CD14-positive monocyte (primary cell): ENCODE results near the gene RBPMS2. TPM values are rescaled to one million over a fixed set of nuclear protein-coding genes. Genes with fewer than 3 reads are reported as not detected.

ENCODE experiments used
- DNase-seq, 3 donors: peaks; one replicate each; pipeline ENCODE4 v3.0.0-alpha.2; 2011 to 2022
- H2AFZ ChIP-seq: 2 replicates; pipeline ENCODE4 v1.6.0; 2012; ENCODE audit warnings: mild to moderate bottlenecking, low read depth, low read length, inconsistent platforms; ENCODE audit not compliant: insufficient read depth, poor library complexity, severe bottlenecking
- H3K27ac ChIP-seq, 2 donors: 1 replicate in 1 of 2; 2 replicates in 1 of 2; pipeline ENCODE4 v1.5.1; 2012 to 2013; ENCODE audit warnings: low read length in 2 of 2, control low read depth in 1 of 2, inconsistent platforms in 1 of 2, low read depth in 1 of 2, mild to moderate bottlenecking in 1 of 2
- H3K27me3 ChIP-seq, 2 donors: one replicate each; pipeline versions ENCODE4 v1.6.0 to v1.6.1; 2011 to 2013; ENCODE audit warnings: low read length in 2 of 2; ENCODE audit not compliant: control insufficient read depth in 2 of 2, insufficient read depth in 2 of 2
- H3K36me3 ChIP-seq, 2 donors: replicated peaks in 1 of 2; 1 replicate in 1 of 2; 2 replicates in 1 of 2; pipeline versions ENCODE4 v1.5.1 to v1.6.1; 2012 to 2013; ENCODE audit warnings: low read length in 2 of 2, control low read depth in 1 of 2, inconsistent platforms in 1 of 2, mild to moderate bottlenecking in 1 of 2; ENCODE audit not compliant: insufficient read depth in 2 of 2, control insufficient read depth in 1 of 2
- H3K4me1 ChIP-seq, 2 donors: 1 replicate in 1 of 2; 2 replicates in 1 of 2; pipeline versions ENCODE4 v1.5.1 to v1.6.1; 2012 to 2013; ENCODE audit warnings: low read length in 2 of 2, control low read depth in 1 of 2, inconsistent platforms in 1 of 2, mild to moderate bottlenecking in 1 of 2, moderate library complexity in 1 of 2; ENCODE audit not compliant: insufficient read depth in 2 of 2, control insufficient read depth in 1 of 2
- H3K4me2 ChIP-seq: replicated peaks from 2 replicates; pipeline ENCODE3; 2012; ENCODE audit warnings: low read length, moderate library complexity, mild to moderate bottlenecking; ENCODE audit not compliant: poor library complexity, severe bottlenecking; ENCODE audit errors: extremely low read depth
- H3K4me3 ChIP-seq, 3 experiments: fragments of 200-600 bp in 1 of 3; sonication (generic) in 1 of 3; replicated peaks in 1 of 3; 1 replicate in 2 of 3; 2 replicates in 1 of 3; pipeline ENCODE4 v1.5.1; 2011 to 2013; ENCODE audit warnings: low read length in 3 of 3, mild to moderate bottlenecking in 3 of 3, control low read depth in 2 of 3, low read depth in 2 of 3, inconsistent platforms in 1 of 3, moderate library complexity in 1 of 3
- H3K79me2 ChIP-seq: 2 replicates; pipeline ENCODE4 v1.6.0; 2012; ENCODE audit warnings: mild to moderate bottlenecking, control low read depth, inconsistent platforms, low read length, moderate library complexity; ENCODE audit not compliant: insufficient read depth
- H3K9ac ChIP-seq: 2 replicates; pipeline ENCODE4 v1.6.0; 2017; ENCODE audit warnings: low read length, mild to moderate bottlenecking; ENCODE audit not compliant: insufficient read depth, poor library complexity, severe bottlenecking
- H3K9me3 ChIP-seq, 2 donors: replicated peaks in 1 of 2; 1 replicate in 1 of 2; 2 replicates in 1 of 2; pipeline versions ENCODE4 v1.5.1 to v1.6.1; 2012 to 2013; ENCODE audit warnings: low read length in 2 of 2, control low read depth in 1 of 2; ENCODE audit not compliant: control insufficient read depth in 1 of 2, insufficient read depth in 1 of 2
- H4K20me1 ChIP-seq: 2 replicates; pipeline ENCODE4 v1.6.0; 2012; ENCODE audit warnings: mild to moderate bottlenecking, low read length, control low read depth, moderate library complexity; ENCODE audit not compliant: insufficient read depth
- H3K27ac Mint-ChIP-seq, 7 donors: one replicate each; pipeline ENCODE4 v1.8.0; 2020; ENCODE audit warnings: mild to moderate bottlenecking in 7 of 7, mixed read lengths in 7 of 7, moderate library complexity in 6 of 7, inconsistent platforms in 2 of 7
- H3K27me3 Mint-ChIP-seq, 3 donors: one replicate each; pipeline ENCODE4 v1.8.0; 2021 to 2022; ENCODE audit warnings: low read depth in 3 of 3, mild to moderate bottlenecking in 3 of 3, mixed read lengths in 3 of 3, moderate library complexity in 3 of 3, inconsistent platforms in 1 of 3
- H3K36me3 Mint-ChIP-seq, 2 donors: one replicate each; pipeline ENCODE4 v1.8.0; 2020; ENCODE audit warnings: mixed read lengths in 2 of 2, inconsistent platforms in 1 of 2, mild to moderate bottlenecking in 1 of 2
- H3K4me1 Mint-ChIP-seq: one replicate; pipeline ENCODE4 v1.8.0; 2020; ENCODE audit warnings: mild to moderate bottlenecking, mixed read lengths
- H3K4me3 Mint-ChIP-seq, 2 donors: one replicate each; pipeline ENCODE4 v1.8.0; 2020; ENCODE audit warnings: mild to moderate bottlenecking in 2 of 2, mixed read lengths in 2 of 2, moderate library complexity in 1 of 2
- H3K9me3 Mint-ChIP-seq, 7 donors: one replicate each; pipeline ENCODE4 v1.8.0; 2020 to 2022; ENCODE audit warnings: mixed read lengths in 7 of 7, mild to moderate bottlenecking in 6 of 7, moderate library complexity in 6 of 7, inconsistent platforms in 2 of 7
- WGBS: methylation state at CpG from one replicate; pipeline ENCODE4 v1.1.5; 2013; ENCODE audit warnings: missing lambda C conversion rate; ENCODE audit not compliant: insufficient coverage; 5-methylcytosine and 5-hydroxymethylcytosine counted together
- intact Hi-C, 2 donors: fragments of 100-400 bp; cut with micrococcal nuclease; formaldehyde crosslinking; loops; one replicate each; pipeline versions ENCODE4 v1.15.0 to v1.15.1; 2023
- polyA plus RNA-seq, 3 donors: library from polyadenylated mRNA; depleted of rRNA in 1 of 3; unstranded in 2 of 3; stranded (reverse) in 1 of 3; fragments of 300-500 nt in 2 of 3; fragments of >200 nt in 1 of 3; fragmentation: Illumina TruSeq in 2 of 3; gene quantifications; 1 replicate in 2 of 3; 2 replicates in 1 of 3; pipeline ENCODE4 v1.2.3, GENCODE V29; 2012 to 2021
- TF ChIP-seq, protein P1 (sequence below): fragments of 200-600 bp; IDR thresholded peaks from one replicate; pipeline ENCODE4 v1.8.0; 2022; ENCODE audit warnings: antibody characterized with exemption, mild to moderate bottlenecking

Gene RBPMS2
- polyA plus RNA-seq, 3 donors: not detected

DNA sequence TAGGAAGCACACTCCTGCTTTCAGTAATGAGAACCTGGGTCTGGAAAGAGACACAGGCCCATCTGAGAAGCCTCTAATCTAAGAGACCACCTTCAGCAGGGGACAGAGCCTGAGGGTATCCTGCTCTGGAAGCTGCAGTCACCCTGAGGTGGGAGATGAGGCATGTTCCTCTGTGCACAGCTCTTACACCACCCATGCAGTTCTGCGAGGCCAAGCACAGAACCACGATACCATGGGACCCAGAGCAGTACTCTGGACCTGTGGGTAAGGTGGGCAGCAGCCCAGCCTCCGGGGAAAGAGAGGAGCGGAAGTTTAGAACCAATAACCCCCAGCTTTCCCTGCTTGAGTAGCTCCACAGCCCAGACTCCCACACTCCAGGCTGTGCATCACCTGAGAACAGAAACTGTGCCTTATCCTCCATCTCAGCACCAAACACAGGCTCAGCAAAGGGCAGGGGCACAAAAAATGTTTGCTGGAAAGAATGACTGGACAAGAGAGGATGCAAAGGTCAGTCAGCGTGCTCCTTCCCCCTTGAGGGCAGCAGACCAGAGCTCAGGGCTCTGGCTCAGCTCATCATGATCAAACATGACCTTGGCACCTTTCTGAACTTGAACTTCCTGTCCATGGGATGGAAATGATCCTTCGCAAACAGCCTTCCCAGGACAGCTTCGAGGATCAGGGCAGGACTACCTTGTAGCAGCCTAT is 43.1 kb downstream of the RBPMS2 start:
- Histone ChIP-seq H3K4me1 (peaks cover 0 to 4% of the 10 kb centered on the region in 2 donors), H3K27ac (no peak overlapping the region), H3K36me3 (no peaks in the 10 kb centered on the region), H3K4me3 (no peak overlapping the region), H3K27me3 (no peaks in the 10 kb centered on the region), H4K20me1 (no peaks in the 10 kb centered on the region), H3K9ac (no peak overlapping the region), H3K79me2 (no peaks in the 10 kb centered on the region), H3K4me2 (no peak overlapping the region), H2AFZ (no peak overlapping the region), H3K9me3 (no peaks in the 10 kb centered on the region)
- TF ChIP-seq, protein P1, sequence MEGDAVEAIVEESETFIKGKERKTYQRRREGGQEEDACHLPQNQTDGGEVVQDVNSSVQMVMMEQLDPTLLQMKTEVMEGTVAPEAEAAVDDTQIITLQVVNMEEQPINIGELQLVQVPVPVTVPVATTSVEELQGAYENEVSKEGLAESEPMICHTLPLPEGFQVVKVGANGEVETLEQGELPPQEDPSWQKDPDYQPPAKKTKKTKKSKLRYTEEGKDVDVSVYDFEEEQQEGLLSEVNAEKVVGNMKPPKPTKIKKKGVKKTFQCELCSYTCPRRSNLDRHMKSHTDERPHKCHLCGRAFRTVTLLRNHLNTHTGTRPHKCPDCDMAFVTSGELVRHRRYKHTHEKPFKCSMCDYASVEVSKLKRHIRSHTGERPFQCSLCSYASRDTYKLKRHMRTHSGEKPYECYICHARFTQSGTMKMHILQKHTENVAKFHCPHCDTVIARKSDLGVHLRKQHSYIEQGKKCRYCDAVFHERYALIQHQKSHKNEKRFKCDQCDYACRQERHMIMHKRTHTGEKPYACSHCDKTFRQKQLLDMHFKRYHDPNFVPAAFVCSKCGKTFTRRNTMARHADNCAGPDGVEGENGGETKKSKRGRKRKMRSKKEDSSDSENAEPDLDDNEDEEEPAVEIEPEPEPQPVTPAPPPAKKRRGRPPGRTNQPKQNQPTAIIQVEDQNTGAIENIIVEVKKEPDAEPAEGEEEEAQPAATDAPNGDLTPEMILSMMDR: no peak
- DNase-seq: no peak
- H3K4me3 Mint-ChIP-seq: no peak overlapping the region
- H3K27me3 Mint-ChIP-seq: peaks cover 7 to 14% (median 7%) of the 10 kb centered on the region in 3 donors
- H3K36me3 Mint-ChIP-seq: no peaks in the 10 kb centered on the region
- H3K4me1 Mint-ChIP-seq: peaks cover 5% of the 10 kb centered on the region
- 92% methylated on average over 1 of the region's 7 CpGs for WGBS
- intact Hi-C loops: loop anchor here (5.0 to 10.0 kb wide), 3 partner anchors 72 to 352 kb away; no protein-coding TSS in a partner anchor
- H3K27ac Mint-ChIP-seq: peak overlapping the region in 1 of 7 donors; percentile 15
- H3K9me3 Mint-ChIP-seq: no peaks in the 10 kb centered on the region

DNA sequence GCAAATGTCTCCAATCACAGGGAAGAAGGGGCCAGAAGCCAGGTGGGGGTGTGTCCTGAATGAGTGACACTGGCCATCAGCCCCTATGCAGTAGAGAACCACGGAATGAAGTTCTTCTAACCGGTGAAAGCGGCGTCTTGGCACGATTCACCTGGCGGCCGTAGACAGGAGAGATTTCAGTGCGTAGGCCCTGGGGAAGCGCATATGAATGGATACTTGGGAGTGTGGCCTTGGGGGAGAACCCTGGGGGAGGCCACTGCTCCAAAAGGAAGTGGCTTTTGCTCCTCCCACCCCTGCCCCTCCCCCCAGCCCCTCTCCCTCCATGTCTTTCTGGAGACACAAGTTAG is 43.6 kb downstream of the RBPMS2 start:
- H3K27me3 ChIP-seq: no peaks in the 10 kb centered on the region
- H3K4me3 ChIP-seq: no peak overlapping the region
- H3K27ac ChIP-seq: no peak overlapping the region
- Mint-ChIP-seq H3K9me3 (no peaks in the 10 kb centered on the region), H3K27me3 (peaks cover 7 to 14% (median 7%) of the 10 kb centered on the region in 3 donors), H3K36me3 (no peaks in the 10 kb centered on the region), H3K4me1 (peaks cover 5% of the 10 kb centered on the region), H3K27ac (no peak overlapping the region), H3K4me3 (no peak overlapping the region)
- no peak overlapping the region for H3K9ac ChIP-seq
- H3K9me3 ChIP-seq: no peaks in the 10 kb centered on the region
- H3K4me2 ChIP-seq: no peak overlapping the region
- H2AFZ ChIP-seq: no peak overlapping the region
- no peak for DNase-seq
- intact Hi-C loops: loop anchor here (2.0 to 10.0 kb wide), 4 partner anchors 73 to 353 kb away; no protein-coding TSS in a partner anchor
- H3K4me1 ChIP-seq: peaks cover 0 to 4% of the 10 kb centered on the region in 2 donors
- TF ChIP-seq, protein P1: no peak
- WGBS: 72% methylated on average over 5 of the region's 9 CpGs
- no peaks in the 10 kb centered on the region for H4K20me1 ChIP-seq
- H3K36me3 ChIP-seq: no peaks in the 10 kb centered on the region
- H3K79me2 ChIP-seq: no peaks in the 10 kb centered on the region
